Spinal cord (tissue), 10 donors: ENCODE measurements around the gene CCDC187. TPM values are rescaled to one million over a fixed set of nuclear protein-coding genes. Genes with fewer than 3 reads are reported as not detected.
A peak's percentile ranks its signal among the peaks of the same experiment; 100 is the strongest.

Experiments
- DNase-seq, 6 donors: peaks; one replicate each; pipeline versions ENCODE4 v3.0.0 to v3.0.0-alpha.2; 2013 to 2015; ENCODE audit warnings: low spot score in 6 of 6, low read depth in 4 of 6
- H3K27ac ChIP-seq: one replicate; pipeline ENCODE4 v1.5.1; 2013; ENCODE audit warnings: low read depth, low read length, control low read depth
- H3K27me3 ChIP-seq: one replicate; pipeline ENCODE4 v1.6.1; 2013; ENCODE audit warnings: low read length; ENCODE audit not compliant: control insufficient read depth, insufficient read depth
- H3K36me3 ChIP-seq: one replicate; pipeline ENCODE4 v1.6.1; 2013; ENCODE audit warnings: low read length; ENCODE audit not compliant: control insufficient read depth, insufficient read depth
- H3K4me1 ChIP-seq: one replicate; pipeline ENCODE4 v1.6.1; 2013; ENCODE audit warnings: low read length; ENCODE audit not compliant: control insufficient read depth, insufficient read depth
- H3K4me3 ChIP-seq: one replicate; pipeline ENCODE4 v1.5.1; 2013; ENCODE audit warnings: low read depth, low read length, control low read depth
- H3K9me3 ChIP-seq: one replicate; pipeline ENCODE4 v1.6.1; 2013; ENCODE audit warnings: low read length; ENCODE audit not compliant: control insufficient read depth, insufficient read depth
- WGBS: methylation state at CpG from one replicate; pipeline ENCODE4 v1.1.5; 2013; ENCODE audit warnings: missing lambda C conversion rate; ENCODE audit not compliant: insufficient coverage; 5-methylcytosine and 5-hydroxymethylcytosine counted together
- polyA plus RNA-seq, 2 donors: library from polyadenylated mRNA; unstranded; fragments of 120-200 nt; gene quantifications; one replicate each; pipeline ENCODE4 v1.2.1, GENCODE V29; 2013; ENCODE audit not compliant: insufficient read length in 2 of 2
- total RNA-seq, 2 donors: library from RNA; depleted of rRNA in 1 of 2; stranded (reverse); fragments of 120-200 nt in 1 of 2; fragments of >200 nt in 1 of 2; gene quantifications; one replicate each; pipeline versions ENCODE4 v1.2.3 to v1.2.4, GENCODE V29; 2013 to 2014
- donor health status: healthy.

Gene CCDC187
- total and polyA plus RNA-seq, 4 donors, result 0.05 to 0.33 (median 0.15) TPM

GRCh38 chr9:136334541-136334940 is 30.6 kb upstream of the CCDC187 start:
- WGBS, result 95% methylated on average over 21 of the region's 21 CpGs

GRCh38 chr9:136333486-136333885 is 29.6 kb upstream of the CCDC187 start:
- peaks cover 98% of the 10 kb centered on the region for H3K36me3 ChIP-seq
- H3K9me3 ChIP-seq, result no peaks in the 10 kb centered on the region
- H3K4me3 ChIP-seq, result no peak overlapping the region
- WGBS, result 93% methylated on average over 13 of the region's 17 CpGs
- no peaks in the 10 kb centered on the region for H3K27me3 ChIP-seq
- no peak overlapping the region for H3K27ac ChIP-seq
- peaks cover 37% of the 10 kb centered on the region for H3K4me1 ChIP-seq
- DNase-seq, result no peak

More at GRCh38 chr9:136334541-136334940, 30.6 kb upstream of the CCDC187 start:
- Histone ChIP-seq H3K27me3 (no peaks in the 10 kb centered on the region), H3K9me3 (no peaks in the 10 kb centered on the region), H3K36me3 (peaks cover 100% of the 10 kb centered on the region), H3K4me1 (peaks cover 36% of the 10 kb centered on the region), H3K4me3 (no peak overlapping the region), H3K27ac (no peak overlapping the region)
- DNase-seq, result no peak

- peaks cover 98% of the 10 kb centered on the region for H3K36me3 ChIP-seq
- no peaks in the 10 kb centered on the region for H3K27me3 ChIP-seq
- DNase-seq, result no peak
- H3K4me1 ChIP-seq, result peaks cover 42% of the 10 kb centered on the region
- no peak overlapping the region for H3K27ac ChIP-seq
- no peak overlapping the region for H3K4me3 ChIP-seq
- WGBS, result 85% methylated on average over 11 of the region's 12 CpGs
- no peaks in the 10 kb centered on the region for H3K9me3 ChIP-seq
These were observed 29.2 kb upstream of the CCDC187 start for GRCh38 chr9:136333045-136333444.

GRCh38 chr9:136332482-136332983 is 28.6 kb upstream of the CCDC187 start:
- Histone ChIP-seq H3K4me3 (no peak overlapping the region), H3K36me3 (peaks cover 94% of the 10 kb centered on the region), H3K27ac (no peak overlapping the region), H3K4me1 (peaks cover 44% of the 10 kb centered on the region), H3K27me3 (no peaks in the 10 kb centered on the region), H3K9me3 (no peaks in the 10 kb centered on the region)
- no peak for DNase-seq
- WGBS, result 66% methylated on average over 9 of the region's 11 CpGs

- Histone ChIP-seq H3K27me3 (no peaks in the 10 kb centered on the region), H3K9me3 (no peaks in the 10 kb centered on the region), H3K36me3 (peaks cover 87% of the 10 kb centered on the region), H3K27ac (no peak overlapping the region), H3K4me3 (no peak overlapping the region), H3K4me1 (peaks cover 47% of the 10 kb centered on the region)
- DNase-seq, result no peak
- whole genome bisulfite sequencing, result 81% methylated on average over 46 of the region's 46 CpGs
These were observed 27.9 kb upstream of the CCDC187 start for GRCh38 chr9:136331556-136332481.

- H3K4me1 ChIP-seq, result peaks cover 55% of the 10 kb centered on the region
- 84% methylated on average over 13 of the region's 15 CpGs for WGBS
- H3K27me3 ChIP-seq, result no peaks in the 10 kb centered on the region
- H3K27ac ChIP-seq, result no peak overlapping the region
- DNase-seq, result no peak
- no peaks in the 10 kb centered on the region for H3K9me3 ChIP-seq
- H3K4me3 ChIP-seq, result no peak overlapping the region
- H3K36me3 ChIP-seq, result peaks cover 79% of the 10 kb centered on the region
These were observed 27.1 kb upstream of the CCDC187 start for GRCh38 chr9:136331030-136331429.

GRCh38 chr9:136330406-136330990 is 26.6 kb upstream of the CCDC187 start:
- no peaks in the 10 kb centered on the region for H3K27me3 ChIP-seq
- 90% methylated on average over 10 of the region's 14 CpGs for WGBS
- peaks cover 74% of the 10 kb centered on the region for H3K36me3 ChIP-seq
- no peak overlapping the region for H3K27ac ChIP-seq
- DNase-seq, result no peak
- H3K4me1 ChIP-seq, result peaks cover 60% of the 10 kb centered on the region
- no peak overlapping the region for H3K4me3 ChIP-seq
- no peaks in the 10 kb centered on the region for H3K9me3 ChIP-seq

GRCh38 chr9:136329636-136330405 is 25.9 kb upstream of the CCDC187 start:
- Histone ChIP-seq H3K4me3 (no peak overlapping the region), H3K27ac (peak overlapping the region; percentile 87), H3K36me3 (peaks cover 67% of the 10 kb centered on the region), H3K9me3 (no peaks in the 10 kb centered on the region), H3K4me1 (peaks cover 67% of the 10 kb centered on the region), H3K27me3 (no peaks in the 10 kb centered on the region)
- no peak for DNase-seq
- 89% methylated on average over 23 of the region's 23 CpGs for WGBS

- no peak for DNase-seq
- H3K36me3 ChIP-seq, result peaks cover 61% of the 10 kb centered on the region
- 41% methylated on average over 17 of the region's 19 CpGs for WGBS
- H3K9me3 ChIP-seq, result no peaks in the 10 kb centered on the region
- H3K27me3 ChIP-seq, result no peaks in the 10 kb centered on the region
- H3K4me3 ChIP-seq, result peak overlapping the region; percentile 63
- peak overlapping the region; percentile 87 for H3K27ac ChIP-seq
- peaks cover 73% of the 10 kb centered on the region for H3K4me1 ChIP-seq
These were observed 25.3 kb upstream of the CCDC187 start for GRCh38 chr9:136329211-136329627.
